Heart left ventricle (tissue), 16 donors: Measurements from ENCODE around the gene PYURF. TPM values are rescaled to one million over a fixed set of nuclear protein-coding genes. Genes with fewer than 3 reads are reported as not detected.
A peak's percentile ranks its signal among the peaks of the same experiment; 100 is the strongest.

Source experiments
- ATAC-seq, 4 donors: fragments of 200-7000 bp; cut with Tn5 transposase; one replicate each; pipeline ENCODE4 v1.9.1; 2020 to 2022; ENCODE audit warnings: moderate library complexity in 4 of 4, mild to moderate bottlenecking in 3 of 4, moderate number of reproducible peaks in 1 of 4
- DNase-seq, 5 donors: peaks; one replicate each; pipeline ENCODE4 v3.0.0-alpha.2; 2020
- H3K27ac ChIP-seq, 12 donors: fragments of 200-600 bp; sonication (generic) in 4 of 12; one replicate each; pipeline versions ENCODE4 v1.5.0 to v1.8.0; 2016 to 2022; ENCODE audit warnings: mild to moderate bottlenecking in 2 of 12
- H3K27me3 ChIP-seq, 9 donors: fragments of 200-600 bp; sonication (generic) in 2 of 9; one replicate each; pipeline versions ENCODE4 v1.5.1 to v1.8.0; 2016 to 2022; ENCODE audit warnings: mild to moderate bottlenecking in 3 of 9
- H3K36me3 ChIP-seq, 9 donors: fragments of 200-600 bp; sonication (generic) in 2 of 9; one replicate each; pipeline versions ENCODE4 v1.5.0 to v1.8.0; 2018 to 2022; ENCODE audit warnings: mild to moderate bottlenecking in 2 of 9
- H3K4me1 ChIP-seq, 12 donors: fragments of 200-600 bp; sonication (generic) in 4 of 12; one replicate each; pipeline versions ENCODE4 v1.5.0 to v1.8.0; 2016 to 2022; ENCODE audit warnings: mild to moderate bottlenecking in 3 of 12
- H3K4me3 ChIP-seq, 12 donors: fragments of 200-600 bp; sonication (generic) in 4 of 12; one replicate each; pipeline versions ENCODE4 v1.5.0 to v1.8.0; 2017 to 2022; ENCODE audit warnings: mild to moderate bottlenecking in 9 of 12, moderate library complexity in 4 of 12
- H3K9me3 ChIP-seq, 12 donors: fragments of 200-600 bp; sonication (generic) in 4 of 12; one replicate each; pipeline versions ENCODE4 v1.5.0 to v1.8.0; 2016 to 2022; ENCODE audit warnings: mild to moderate bottlenecking in 1 of 12
- CTCF ChIP-seq, 12 donors: fragments of 200-600 bp; sonication (generic) in 4 of 12; IDR thresholded peaks; one replicate each; pipeline versions ENCODE4 v1.5.0 to v1.8.0; 2018 to 2022; ENCODE audit warnings: antibody characterized with exemption in 12 of 12, mild to moderate bottlenecking in 5 of 12
- POLR2A ChIP-seq, 2 donors: fragments of 450-650 bp; IDR thresholded peaks; one replicate each; pipeline ENCODE4 v1.6.1; 2017; ENCODE audit warnings: antibody characterized with exemption in 2 of 2, mild to moderate bottlenecking in 2 of 2, moderate library complexity in 2 of 2
- WGBS, 4 donors: extraction: QIAGEN DNeasy Blood & Tissue Kit in 2 of 4; methylation state at CpG; one replicate each; pipeline versions ENCODE4 v1.1.5 to v1.1.7; 2013 to 2018; 5-methylcytosine and 5-hydroxymethylcytosine counted together
- intact Hi-C, 10 donors: fragments of 100-400 bp; cut with DNase I; formaldehyde crosslinking; loops; one replicate each; pipeline versions ENCODE4 v1.11.1 to v1.14.2; 2022
- polyA plus RNA-seq, 2 donors: library from polyadenylated mRNA; stranded (reverse); fragments of 200-250 nt; gene quantifications; one replicate each; pipeline ENCODE4 v1.2.3, GENCODE V29; 2013
- total RNA-seq, 9 donors: library from RNA; depleted of rRNA in 2 of 9; stranded (reverse); fragments of >200 nt in 2 of 9; fragmentation: NEBNext Ultra II Directional in 3 of 9; extraction: Animal tissue kit (Norgen Biotek cat#: 25700) in 3 of 9; gene quantifications; one replicate each; pipeline versions ENCODE4 v1.1.0 to v1.2.4, GENCODE V29; 2016 to 2023
- donor health status: ischemic (EF 13 %, LVEDD 7.1; RV severe dilation, severe dysfunction).
- donor health status: healthy with polysubstance abuse.
- donor health status: DM: no; HTN: yes; CAD: no.
- donor health status: DM: no; HTN: no; CAD: no.
- donor health status: ischemic (EF 25% LVEDD 6.9; RV normal size, moderate dysfunction).
- donor health status: ischemic (EF 25% LVEDD 5.7; RV mildly dilated, moderate dysfunction).
- donor health status: healthy.
- donor health status: DM: yes; HTN: yes; CAD: no.
- donor health status: ischemic (EF 35%, LVEDD 5.7; RV mildly dilated, moderate dysfunction).
- donor health status: nonischemic (EF 11% LVEDD 7.7; RV severe dilation, severe dysfunction).
- donor health status: DM: yes; HTN: yes; CAD: no.
- donor health status: PGD.
- donor health status: ischemic (EF 29% LVEDD 5.4; RV normal size, mild dysfunction).
- donor health status: nonischemic (EF 23%, LVEDD 6.1; RV moderate dilation, normal function).

PYURF gene
- total and polyA plus RNA-seq, 11 donors: 46.3 to 102 (median 55.7) TPM

- Histone ChIP-seq H3K9me3 (no peaks in the 10 kb centered on the region), H3K36me3 (no peaks in the 10 kb centered on the region), H3K4me1 (peaks cover 0 to 9% (median 0%) of the 10 kb centered on the region in 12 donors), H3K4me3 (no peak overlapping the region), H3K27me3 (no peaks in the 10 kb centered on the region), H3K27ac (peak overlapping the region in 1 of 12 donors; percentile 18)
- WGBS, 4 donors: 56 to 75% (median 64%) methylated on average over 4 of the region's 4 CpGs
- no peak for DNase-seq
- no peak for TF ChIP-seq POLR2A (IDR thresholded peaks at IDR 0.05)
- TF ChIP-seq CTCF (IDR thresholded peaks at IDR 0.05): no peak
- ATAC-seq: no peak
- intact Hi-C loops: loop anchor here in 2 of 10 donors (10.0 kb wide), 1 partner anchor 491 kb away; no protein-coding TSS in a partner anchor
Observed at GRCh38 chr4:88533937-88534750, 10.6 kb upstream of the PYURF start.

GRCh38 chr4:88533088-88533790 is 9.7 kb upstream of the PYURF start:
- H3K27ac ChIP-seq: no peak overlapping the region
- 82 to 85% (median 84%) methylated on average over 6 of the region's 6 CpGs for WGBS, 4 donors
- H3K36me3 ChIP-seq: no peaks in the 10 kb centered on the region
- peaks cover 0 to 8% (median 0%) of the 10 kb centered on the region in 12 donors for H3K4me1 ChIP-seq
- TF ChIP-seq POLR2A (IDR thresholded peaks at IDR 0.05) (no peak), CTCF (IDR thresholded peaks at IDR 0.05) (no peak)
- DNase-seq: no peak
- no peaks in the 10 kb centered on the region for H3K27me3 ChIP-seq
- intact Hi-C loops: loop anchor here in 2 of 10 donors (10.0 kb wide), 1 partner anchor 492 kb away; no protein-coding TSS in a partner anchor
- H3K9me3 ChIP-seq: no peaks in the 10 kb centered on the region
- no peak for ATAC-seq
- no peak overlapping the region for H3K4me3 ChIP-seq

GRCh38 chr4:88531549-88531948 is 8.0 kb upstream of the PYURF start:
- H3K27me3 ChIP-seq: no peaks in the 10 kb centered on the region
- WGBS, 4 donors: 63 to 66% (median 63%) methylated on average over 3 of the region's 3 CpGs
- intact Hi-C loops: loop anchor here in 2 of 10 donors (10.0 kb wide), 1 partner anchor 493 kb away; no protein-coding TSS in a partner anchor
- H3K27ac ChIP-seq: no peak overlapping the region
- no peak overlapping the region for H3K4me3 ChIP-seq
- DNase-seq: no peak
- H3K36me3 ChIP-seq: no peaks in the 10 kb centered on the region
- peaks cover 0 to 9% (median 0%) of the 10 kb centered on the region in 12 donors for H3K4me1 ChIP-seq
- no peak for ATAC-seq
- TF ChIP-seq POLR2A (IDR thresholded peaks at IDR 0.05): no peak
- no peak for TF ChIP-seq CTCF (IDR thresholded peaks at IDR 0.05)
- H3K9me3 ChIP-seq: no peaks in the 10 kb centered on the region

GRCh38 chr4:88528861-88529260 is 5.3 kb upstream of the PYURF start:
- H3K4me3 ChIP-seq: no peak overlapping the region
- no peak for DNase-seq
- intact Hi-C loops: loop anchor here in 6 of 10 donors (5.0 to 10.0 kb wide), 6 partner anchors 63 to 674 kb away; partner anchors contain the start of gene HERC3 (in 1 of the 6)
- TF ChIP-seq CTCF (IDR thresholded peaks at IDR 0.05) (peak in 5 of 12 donors; percentile 12 to 38 (median 22)), POLR2A (IDR thresholded peaks at IDR 0.05) (no peak)
- H3K27ac ChIP-seq: no peak overlapping the region
- peaks cover 0 to 27% (median 13%) of the 10 kb centered on the region in 12 donors for H3K4me1 ChIP-seq
- no peaks in the 10 kb centered on the region for H3K9me3 ChIP-seq
- no peak for ATAC-seq
- 87 to 92% (median 92%) methylated on average over 3 of the region's 3 CpGs for WGBS, 4 donors
- H3K36me3 ChIP-seq: no peaks in the 10 kb centered on the region
- H3K27me3 ChIP-seq: no peaks in the 10 kb centered on the region
